GM12878 (cell line): ENCODE results near the gene WSCD2. TPM values are rescaled to one million over a fixed set of nuclear protein-coding genes. Genes with fewer than 3 reads are reported as not detected.

Experiments used
- ATAC-seq: fragments of 200-7000 bp; cut with Tn5 transposase; 3 replicates; pipeline ENCODE4 v1.9.1; 2020; ENCODE audit warnings: mild to moderate bottlenecking, moderate library complexity
- BruUV-seq: library from RNA; stranded (reverse); fragments of 400-500 nt; replicated peaks from 2 replicates; lab custom pipeline; 2021; lab: Mats Ljungman, UMichigan
- CTCF ChIA-PET: fragments of 300-600 bp; sonication (Branson Sonifier 250); formaldehyde crosslinking; extraction: SDS; loops from one replicate; lab custom pipeline; 2021; ENCODE audit warnings: inconsistent platforms; lab: Yijun Ruan, JAX
- POLR2A ChIA-PET: fragments of 350-600 bp; formaldehyde crosslinking; extraction: SDS; loops from one replicate; lab custom pipeline; 2021; ENCODE audit warnings: inconsistent platforms; lab: Charles Lee
- RAD21 ChIA-PET: fragments of 300-600 bp; sonication (Branson Sonifier 250); formaldehyde crosslinking; loops from one replicate; lab custom pipeline; 2023; ENCODE audit warnings: antibody characterized with exemption; ENCODE audit not compliant: unreplicated experiment; lab: Charles Lee
- SMC1A ChIA-PET: fragments of 300-600 bp; sonication (Branson Sonifier 250); formaldehyde crosslinking; loops from one replicate; lab custom pipeline; 2023; ENCODE audit not compliant: unreplicated experiment, uncharacterized antibody; lab: Charles Lee
- DNase-seq: peaks from one replicate; pipeline ENCODE4 v3.0.0-alpha.2; 2011; ENCODE audit warnings: low read depth, low spot score
- FAIRE-seq: peaks from 3 replicates; lab custom pipeline; 2011; peaks lifted over from hg19 to GRCh38; lab: Jason Lieb, UNC
- H2AFZ ChIP-seq: 2 replicates; pipeline ENCODE4 v1.6.0; 2011; ENCODE audit warnings: low read depth, low read length, control low read depth; ENCODE audit not compliant: control insufficient read depth
- H3K27ac ChIP-seq: 2 replicates; pipeline ENCODE4 v1.5.1; 2011; ENCODE audit warnings: control low read depth; ENCODE audit not compliant: control insufficient read depth, insufficient read depth
- H3K27me3 ChIP-seq, 2 experiments: replicated peaks in 1 of 2; 2 replicates each; pipeline versions ENCODE4 v1.6.0 to v1.6.1; 2011; ENCODE audit warnings: low read length in 1 of 2; ENCODE audit not compliant: control insufficient read depth in 2 of 2, insufficient read depth in 2 of 2
- H3K36me3 ChIP-seq, 2 experiments: 2 replicates each; pipeline ENCODE4 v1.5.1; 2011; ENCODE audit warnings: low read length in 1 of 2; ENCODE audit not compliant: control insufficient read depth in 2 of 2, insufficient read depth in 2 of 2
- H3K4me1 ChIP-seq: 2 replicates; pipeline ENCODE4 v1.6.1; 2011; ENCODE audit warnings: mild to moderate bottlenecking, low read length, moderate library complexity, mixed read lengths; ENCODE audit not compliant: control insufficient read depth, insufficient read depth
- H3K4me2 ChIP-seq: 2 replicates; pipeline ENCODE4 v1.6.0; 2011; ENCODE audit warnings: control low read depth; ENCODE audit not compliant: control insufficient read depth, insufficient read depth
- H3K4me3 ChIP-seq: fragments of 200-600 bp; sonication (generic); 2 replicates; pipeline ENCODE4 v1.5.1; 2016
- H3K79me2 ChIP-seq: 2 replicates; pipeline ENCODE4 v1.6.0; 2011; ENCODE audit warnings: low read length; ENCODE audit not compliant: control insufficient read depth, insufficient read depth
- H3K9ac ChIP-seq: 2 replicates; pipeline ENCODE4 v1.8.0; 2011; ENCODE audit warnings: low read length, control low read depth, mixed read lengths; ENCODE audit not compliant: control insufficient read depth, insufficient read depth
- H3K9me3 ChIP-seq: replicated peaks from 3 replicates; pipeline ENCODE4 v1.5.1; 2011; ENCODE audit warnings: mild to moderate bottlenecking, low read length; ENCODE audit not compliant: control insufficient read depth, insufficient read depth
- H4K20me1 ChIP-seq: 2 replicates; pipeline ENCODE4 v1.6.0; 2011; ENCODE audit not compliant: control insufficient read depth, insufficient read depth
- CBX5 ChIP-seq: sonication (generic); IDR thresholded peaks from 2 replicates; pipeline ENCODE4 v1.6.1; 2016; ENCODE audit warnings: low read depth, moderate library complexity, mild to moderate bottlenecking, inconsistent platforms
- REST ChIP-seq: IDR thresholded peaks from 2 replicates; pipeline ENCODE4 v1.6.1; 2012; ENCODE audit warnings: mild to moderate bottlenecking, low read depth, low read length
- WGBS: methylation state at CpG from one replicate; pipeline ENCODE4 v1.1.6; 2016; ENCODE audit warnings: low lambda C conversion rate; ENCODE audit not compliant: insufficient replicate concordance, insufficient coverage; ENCODE audit errors: missing lambda C conversion rate; 5-methylcytosine and 5-hydroxymethylcytosine counted together
- in situ Hi-C: fragments of 300-500 bp; cut with MboI; formaldehyde crosslinking; loops from 9 replicates; pipeline ENCODE4 v1.14.3; 2018; ENCODE audit warnings: mixed read lengths
- intact Hi-C: fragments of 100-400 bp; cut with micrococcal nuclease; formaldehyde crosslinking; loops from one replicate; pipeline ENCODE4 v1.14.2; 2022; ENCODE audit not compliant: unreplicated experiment
- polyA plus RNA-seq, 11 experiments: library from polyadenylated mRNA; depleted of rRNA in 4 of 11; unstranded in 6 of 11; stranded (reverse) in 5 of 11; fragments of >200 nt; fragmentation: Nextera tagmentation in 4 of 11; fragmentation: Illumina TruSeq in 1 of 11; extraction: Ambion mirVana in 4 of 11; extraction: Trizol in 1 of 11; gene quantifications; 1 replicate in 1 of 11; 2 replicates in 10 of 11; pipeline versions ENCODE4 v1.2.1 to v1.2.3, GENCODE V29; 2011 to 2016; ENCODE audit warnings: inconsistent platforms in 2 of 11, missing spikeins in 2 of 11, low read depth in 1 of 11
- total RNA-seq, 4 experiments: library from RNA; depleted of rRNA in 3 of 4; stranded (reverse); fragments of >200 nt in 3 of 4; fragmentation: Illumina TruSeq in 1 of 4; extraction: Trizol in 1 of 4; gene quantifications; 2 replicates each; pipeline versions ENCODE4 v1.2.1 to v1.2.3, GENCODE V29; 2013 to 2021

Gene WSCD2
- total and polyA plus RNA-seq, 10 of the 15 experiments (the other 5 are each of a cell fraction or from before 2014, with no cell fraction given): 0.41 TPM; not detected in 9

DNA sequence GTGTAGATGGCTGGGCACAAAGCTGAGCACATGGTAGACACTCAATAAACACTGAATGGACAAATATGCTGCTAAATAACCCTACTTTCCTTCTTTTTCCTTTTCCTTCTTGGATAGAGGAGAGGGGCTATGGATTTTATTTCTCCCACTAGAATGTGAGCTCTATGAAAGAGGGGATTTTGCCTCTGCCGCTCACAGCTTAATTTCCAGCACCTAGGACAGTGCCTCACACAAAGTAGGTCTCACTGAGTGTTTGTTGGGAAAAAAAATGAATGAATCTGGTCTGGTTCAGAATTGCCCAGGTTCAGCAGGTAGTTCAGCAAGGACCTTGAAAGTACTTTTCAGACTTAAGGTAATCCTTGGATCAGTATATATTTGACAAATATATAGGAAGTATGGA lies 65.5 kb downstream of the WSCD2 start:
- no peaks in the 10 kb centered on the region for H3K79me2 ChIP-seq
- no peak overlapping the region for H3K27ac ChIP-seq
- H3K36me3 ChIP-seq: no peaks in the 10 kb centered on the region
- 0% methylated on average over 1 of the region's 1 CpG for WGBS
- POLR2A ChIA-PET: no interaction called here
- no TSS peak for BruUV-seq
- H3K27me3 ChIP-seq: no peaks in the 10 kb centered on the region; a peak in 2 of 4 replicates
- H3K4me2 ChIP-seq: no peak overlapping the region
- RAD21 ChIA-PET: interaction anchor here (0.7 to 1.2 kb wide), 5 partner anchors 12 to 423 kb away, joined by 3 to 5 read pairs (median 3); no protein-coding TSS in a partner anchor
- H3K4me3 ChIP-seq: no peak overlapping the region
- H2AFZ ChIP-seq: no peak overlapping the region
- SMC1A ChIA-PET: interaction anchor here (0.7 to 2.9 kb wide), 7 partner anchors 13 to 318 kb away, joined by 3 to 12 read pairs (median 3); no protein-coding TSS in a partner anchor
- CTCF ChIA-PET: interaction anchor here (0.6 to 3.1 kb wide), 24 partner anchors 8 to 537 kb away, joined by 3 to 18 read pairs (median 4); no protein-coding TSS in a partner anchor
- FAIRE-seq (no peak), ATAC-seq (0 out of 3 replicates have a peak, but pooled peaks have one; percentile 14), DNase-seq (no peak)
- in situ Hi-C loops: no loop called here
- no peaks in the 10 kb centered on the region for H3K4me1 ChIP-seq
- intact Hi-C loops: loop anchor here (2.0 to 10.0 kb wide), 5 partner anchors 92 to 520 kb away; no protein-coding TSS in a partner anchor
- H3K9ac ChIP-seq: no peak overlapping the region
- no peaks in the 10 kb centered on the region for H3K9me3 ChIP-seq
- 0 out of 2 replicates have a peak, but pooled peaks cover 3% of the 10 kb centered on the region for H4K20me1 ChIP-seq
- TF ChIP-seq CBX5: no peak
- TF ChIP-seq REST: peak; percentile 77
